GM18861 (cell line): ENCODE results near the gene PTPN4.

ENCODE experiments used
- ATAC-seq: cut with Tn5 transposase; IDR thresholded peaks from one replicate; pipeline ENCODE4 v1.9.1; 2021; ENCODE audit not compliant: unreplicated experiment

PTPN4 gene, protein sequence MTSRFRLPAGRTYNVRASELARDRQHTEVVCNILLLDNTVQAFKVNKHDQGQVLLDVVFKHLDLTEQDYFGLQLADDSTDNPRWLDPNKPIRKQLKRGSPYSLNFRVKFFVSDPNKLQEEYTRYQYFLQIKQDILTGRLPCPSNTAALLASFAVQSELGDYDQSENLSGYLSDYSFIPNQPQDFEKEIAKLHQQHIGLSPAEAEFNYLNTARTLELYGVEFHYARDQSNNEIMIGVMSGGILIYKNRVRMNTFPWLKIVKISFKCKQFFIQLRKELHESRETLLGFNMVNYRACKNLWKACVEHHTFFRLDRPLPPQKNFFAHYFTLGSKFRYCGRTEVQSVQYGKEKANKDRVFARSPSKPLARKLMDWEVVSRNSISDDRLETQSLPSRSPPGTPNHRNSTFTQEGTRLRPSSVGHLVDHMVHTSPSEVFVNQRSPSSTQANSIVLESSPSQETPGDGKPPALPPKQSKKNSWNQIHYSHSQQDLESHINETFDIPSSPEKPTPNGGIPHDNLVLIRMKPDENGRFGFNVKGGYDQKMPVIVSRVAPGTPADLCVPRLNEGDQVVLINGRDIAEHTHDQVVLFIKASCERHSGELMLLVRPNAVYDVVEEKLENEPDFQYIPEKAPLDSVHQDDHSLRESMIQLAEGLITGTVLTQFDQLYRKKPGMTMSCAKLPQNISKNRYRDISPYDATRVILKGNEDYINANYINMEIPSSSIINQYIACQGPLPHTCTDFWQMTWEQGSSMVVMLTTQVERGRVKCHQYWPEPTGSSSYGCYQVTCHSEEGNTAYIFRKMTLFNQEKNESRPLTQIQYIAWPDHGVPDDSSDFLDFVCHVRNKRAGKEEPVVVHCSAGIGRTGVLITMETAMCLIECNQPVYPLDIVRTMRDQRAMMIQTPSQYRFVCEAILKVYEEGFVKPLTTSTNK

DNA sequence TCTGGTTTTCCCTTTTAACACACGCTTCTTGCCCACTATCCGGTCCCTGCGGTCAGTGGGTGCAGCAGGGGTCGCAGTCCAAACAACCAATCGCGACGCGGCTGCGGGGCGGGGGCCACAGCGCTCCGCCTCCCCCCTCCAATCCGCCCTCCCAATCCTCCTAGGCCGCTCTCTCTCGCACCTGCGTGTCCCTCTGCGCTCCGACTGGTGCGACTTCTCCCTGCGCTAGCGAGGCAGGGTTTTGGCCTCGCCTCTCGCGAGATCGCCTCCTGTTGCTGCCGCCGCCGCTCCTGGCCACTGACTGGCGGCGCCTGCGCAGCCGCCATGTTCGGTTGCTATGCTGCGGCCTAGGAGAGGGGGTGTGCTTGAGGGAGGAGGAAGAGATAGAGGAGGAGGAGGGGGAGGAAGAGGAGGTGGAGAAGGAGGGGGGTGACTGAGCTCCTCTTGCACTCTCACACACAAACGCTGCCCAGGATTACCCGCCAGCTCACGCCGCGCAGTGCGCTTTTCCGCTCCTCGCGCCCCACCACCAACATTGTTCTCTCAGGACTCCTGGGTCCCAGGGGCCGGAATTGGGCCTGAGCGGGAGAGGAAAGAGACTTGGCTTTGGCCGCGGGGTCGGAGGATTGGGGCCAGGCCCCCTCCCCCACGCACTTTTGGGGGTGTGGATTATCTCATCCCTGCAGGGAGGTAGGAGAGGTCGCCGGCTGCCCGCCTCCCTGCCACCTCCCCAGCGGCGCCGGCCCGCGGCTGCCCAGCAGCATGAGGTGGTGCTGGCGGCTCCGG lies at the start of gene PTPN4:
PTPN4 (plus strand) TSS at position 472 of the 786 bp plus-strand sequence. CDS start 49,932 bp downstream, outside the sequence.
- peak; percentile 94 for ATAC-seq

DNA sequence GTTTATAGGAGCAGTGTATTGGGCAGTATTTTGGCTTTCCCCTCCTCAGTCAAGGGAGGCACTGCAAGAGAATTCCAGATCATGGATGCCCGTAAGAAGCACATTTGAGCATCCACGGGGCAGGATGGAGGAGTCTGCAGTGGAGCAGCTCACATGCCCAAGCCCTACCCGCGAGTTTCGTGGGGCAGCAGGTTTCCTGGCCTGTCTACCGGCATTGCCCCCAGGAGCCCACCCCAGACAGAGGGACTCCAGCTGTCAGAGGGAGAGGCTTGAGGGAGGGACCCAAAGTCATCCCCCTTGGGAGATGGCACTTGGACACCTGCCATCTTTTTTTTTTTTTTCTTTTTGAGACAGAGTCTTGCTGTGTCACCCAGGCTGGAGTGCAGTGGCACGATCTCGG lies 49.4 kb upstream of the PTPN4 start:
- no peak for ATAC-seq

DNA sequence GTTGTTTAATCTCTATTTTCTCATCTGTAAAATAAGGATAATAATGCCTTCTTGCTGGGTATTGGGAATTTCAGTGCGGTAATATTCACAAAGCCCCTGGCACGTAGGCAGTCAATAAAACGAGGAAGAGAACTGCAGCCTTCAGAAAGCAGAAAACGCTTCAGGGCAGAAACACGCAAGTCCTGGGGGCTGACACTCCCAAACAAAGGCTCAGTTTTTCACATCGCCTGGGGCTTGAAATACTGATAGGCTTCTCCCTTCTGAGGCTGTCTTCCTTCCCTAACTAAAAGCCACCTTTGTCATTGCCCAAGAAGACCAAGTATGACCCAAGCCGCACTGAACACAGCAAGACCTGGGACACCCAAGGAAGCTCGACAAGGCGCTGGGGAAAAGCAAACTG lies 48.4 kb upstream of the PTPN4 start:
- no peak for ATAC-seq

DNA sequence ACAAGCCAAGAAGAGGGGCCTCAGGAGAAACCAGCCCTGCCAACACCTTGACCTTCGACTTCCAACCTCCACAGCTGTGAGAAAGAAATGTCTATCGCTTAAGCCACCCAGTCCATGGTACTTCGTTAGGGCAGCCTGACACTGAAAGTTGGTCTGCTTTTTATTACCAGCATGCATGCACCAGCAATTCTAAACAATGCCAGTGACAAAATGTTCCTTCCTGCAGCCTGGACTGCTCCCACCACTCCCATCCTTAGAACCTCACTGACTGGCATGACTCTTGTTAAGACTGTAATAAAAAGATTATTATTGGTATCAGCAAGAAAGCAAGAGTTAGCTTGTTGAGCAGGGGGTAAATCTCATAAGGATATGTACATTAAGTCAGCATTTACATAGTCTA lies 47.2 kb upstream of the PTPN4 start:
- ATAC-seq, result no peak

DNA sequence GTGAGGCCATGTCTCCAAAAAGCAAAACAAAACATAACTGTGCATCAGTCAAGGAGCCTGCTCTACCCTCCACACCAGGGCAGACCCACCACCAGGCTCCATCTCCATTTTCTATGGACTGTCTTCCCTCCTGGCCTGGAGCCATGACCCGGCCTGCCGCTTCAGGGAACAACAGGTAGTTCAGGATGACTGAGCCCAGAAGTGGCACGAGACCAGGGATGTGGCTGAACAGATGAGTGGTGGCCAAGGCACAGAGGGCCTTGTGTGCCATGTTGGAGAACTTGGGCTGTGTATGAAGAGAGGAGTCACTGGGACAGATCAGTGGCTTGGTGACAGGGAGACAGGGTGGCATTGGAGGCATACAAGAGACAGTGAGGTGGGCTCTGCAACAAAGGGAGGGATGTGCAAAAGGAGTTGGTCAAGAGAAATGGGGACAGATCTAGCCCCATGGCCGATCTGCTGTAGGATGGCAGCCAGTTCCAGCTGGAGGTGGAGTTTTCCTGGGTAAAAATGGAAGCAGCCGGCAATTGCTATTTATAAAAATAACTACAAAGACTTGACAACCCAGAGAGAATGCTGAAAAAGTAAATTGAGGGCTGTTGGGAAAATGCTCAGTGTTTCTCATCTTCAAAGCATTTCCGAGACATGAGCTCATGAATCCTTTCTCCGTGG lies 45.8 kb upstream of the PTPN4 start:
- ATAC-seq, result no peak

DNA sequence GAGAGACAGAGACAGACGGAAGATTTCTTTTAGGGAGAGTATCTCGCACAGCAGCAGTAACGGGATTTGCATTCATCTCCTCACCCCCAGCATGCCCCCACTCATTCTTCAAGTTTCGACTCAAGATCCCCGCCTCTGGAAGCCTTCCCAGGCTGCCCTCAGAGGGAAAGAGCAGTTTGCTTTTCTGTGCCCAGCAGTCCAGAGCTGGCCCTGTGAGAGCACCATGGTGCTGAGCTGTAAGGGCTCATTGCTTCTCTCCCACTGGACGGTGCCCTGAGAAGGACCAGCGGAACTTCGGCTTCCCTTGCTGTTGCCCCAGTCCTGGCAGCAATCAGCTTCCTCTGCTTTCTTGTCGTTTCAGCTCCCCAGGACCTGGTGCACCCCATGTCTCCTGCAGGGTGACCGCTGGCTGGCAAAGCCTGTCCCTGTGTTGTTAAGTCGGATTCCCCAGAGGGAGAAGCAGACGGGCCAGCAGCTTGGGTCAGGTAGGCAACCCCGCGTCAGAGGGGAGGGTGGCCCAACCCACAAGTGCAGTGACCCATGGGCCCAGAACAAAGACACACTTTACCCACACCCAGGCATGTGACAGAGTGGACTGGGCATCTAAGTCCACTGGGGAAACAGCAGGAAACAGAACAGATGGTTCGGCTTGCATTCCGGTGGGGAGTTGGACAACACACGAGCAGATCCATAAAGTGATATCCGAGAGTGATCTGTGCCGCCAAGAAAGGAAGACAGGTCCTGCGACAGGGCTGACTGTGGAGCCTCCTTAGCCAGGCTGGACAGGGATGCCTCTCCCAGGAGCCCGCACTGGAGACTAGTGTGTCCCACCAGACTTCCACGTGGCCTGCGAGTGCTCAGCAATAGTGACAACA lies 44.1 kb upstream of the PTPN4 start:
- no peak for ATAC-seq

DNA sequence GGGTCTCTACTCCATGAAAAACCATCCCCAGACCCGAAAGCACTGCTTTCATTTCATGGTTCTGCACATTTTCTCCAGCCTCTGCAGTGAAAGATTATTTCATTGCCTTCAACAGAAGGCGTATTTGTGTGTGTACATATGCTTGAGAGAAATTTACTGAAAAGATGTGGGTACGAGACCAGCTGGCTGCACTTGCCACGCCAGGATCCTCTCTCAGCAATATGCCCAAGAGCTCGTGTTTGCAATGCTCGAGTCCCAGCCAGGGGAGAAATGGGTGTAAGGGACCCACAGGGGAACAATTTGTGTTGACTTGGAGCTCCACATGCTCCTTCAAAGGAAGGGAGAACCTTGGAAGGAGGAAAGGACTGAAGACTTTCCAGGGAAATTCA lies 43.4 kb upstream of the PTPN4 start:
- no peak for ATAC-seq

DNA sequence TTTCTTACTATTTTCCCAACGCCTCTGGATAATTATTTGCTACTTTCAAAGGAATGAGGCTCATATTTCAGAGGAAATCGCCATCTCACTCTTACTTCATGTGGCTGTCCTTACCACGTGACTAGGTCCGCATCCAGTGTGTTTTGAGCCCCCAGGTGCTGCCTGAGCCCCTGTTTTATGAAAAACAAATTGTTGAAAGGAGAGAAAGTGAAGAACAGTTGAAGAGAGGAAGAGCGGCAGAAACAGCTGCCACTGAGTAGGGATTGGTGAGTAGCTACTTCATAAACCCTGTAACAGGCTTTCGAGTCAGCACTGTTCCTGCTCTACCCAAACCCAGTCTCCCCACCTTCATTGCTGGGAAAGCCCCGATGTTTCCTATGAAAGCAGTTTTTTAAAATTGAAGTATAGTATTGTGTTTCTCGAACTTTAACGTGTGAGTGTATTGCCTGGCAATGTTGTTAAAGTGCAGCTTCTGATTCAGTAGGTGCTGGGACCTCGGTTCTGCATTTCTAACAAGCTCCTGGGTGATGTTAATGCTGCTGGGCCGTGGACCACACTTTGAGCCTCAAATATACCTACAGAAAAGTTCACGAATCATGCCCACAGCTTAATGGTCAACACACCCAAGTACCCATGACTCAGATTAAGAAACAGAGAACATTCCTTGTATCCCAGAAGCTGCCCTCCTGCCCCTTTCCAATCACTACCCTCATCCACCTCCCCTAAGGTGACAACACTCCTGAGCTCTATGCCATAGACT lies 41.0 kb upstream of the PTPN4 start:
- no peak for ATAC-seq

DNA sequence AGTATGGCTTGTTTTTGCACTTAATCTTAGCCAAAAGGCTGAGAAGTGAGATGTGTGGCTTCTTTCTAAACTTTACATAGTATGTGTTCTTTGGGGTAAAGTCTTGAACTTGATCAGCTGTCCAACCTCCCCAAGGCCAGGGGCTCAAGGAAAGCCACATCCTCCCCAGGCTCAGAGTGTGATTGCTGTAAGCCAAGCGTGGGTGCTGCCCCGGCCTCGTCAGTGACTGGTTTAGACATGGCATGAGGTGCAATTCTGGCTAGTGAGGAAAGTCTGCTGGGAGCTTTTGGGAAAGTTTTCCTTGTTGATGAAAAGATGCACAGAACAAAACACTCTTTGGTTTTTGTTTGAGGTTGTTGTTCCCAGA lies 40.5 kb upstream of the PTPN4 start:
- no peak for ATAC-seq

DNA sequence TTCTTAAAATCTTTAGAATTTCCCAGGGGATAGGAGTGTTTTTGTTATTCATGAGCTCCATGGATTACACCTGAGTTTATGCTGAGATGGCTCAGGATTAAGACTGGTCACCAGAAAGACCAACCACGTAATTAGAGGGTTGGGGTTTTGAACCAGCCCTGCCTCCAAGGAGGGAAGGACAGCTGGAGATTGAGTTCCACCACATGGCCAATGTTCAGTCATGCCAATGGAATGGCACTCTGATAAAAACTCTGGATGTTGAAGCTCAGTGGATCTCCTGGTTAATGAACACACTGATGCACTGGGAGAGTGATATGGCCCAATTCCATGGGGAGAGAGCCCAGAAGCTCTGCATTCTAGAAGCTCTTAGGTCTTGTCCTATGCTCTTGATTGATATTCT lies 38.7 kb upstream of the PTPN4 start:
- ATAC-seq, result no peak

DNA sequence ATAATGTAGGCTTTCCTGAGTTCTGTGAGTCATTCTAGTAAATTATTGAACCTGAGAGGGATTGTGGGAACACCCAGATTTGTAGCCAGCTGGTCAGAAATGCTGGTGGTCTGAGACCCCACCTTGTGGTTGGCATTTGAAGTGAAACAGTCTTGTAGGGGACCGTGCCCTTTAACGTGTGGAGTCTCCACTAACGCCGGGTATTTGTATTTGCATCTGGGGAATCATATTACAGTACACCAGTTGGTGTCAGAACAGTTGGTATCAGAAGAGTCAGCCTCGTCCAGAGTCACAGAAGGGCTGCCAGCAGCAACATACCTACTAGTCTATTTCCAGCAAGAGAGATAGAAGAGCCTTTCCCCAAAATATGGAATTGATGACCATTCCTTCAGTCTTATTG lies 38.3 kb upstream of the PTPN4 start:
- no peak for ATAC-seq

DNA sequence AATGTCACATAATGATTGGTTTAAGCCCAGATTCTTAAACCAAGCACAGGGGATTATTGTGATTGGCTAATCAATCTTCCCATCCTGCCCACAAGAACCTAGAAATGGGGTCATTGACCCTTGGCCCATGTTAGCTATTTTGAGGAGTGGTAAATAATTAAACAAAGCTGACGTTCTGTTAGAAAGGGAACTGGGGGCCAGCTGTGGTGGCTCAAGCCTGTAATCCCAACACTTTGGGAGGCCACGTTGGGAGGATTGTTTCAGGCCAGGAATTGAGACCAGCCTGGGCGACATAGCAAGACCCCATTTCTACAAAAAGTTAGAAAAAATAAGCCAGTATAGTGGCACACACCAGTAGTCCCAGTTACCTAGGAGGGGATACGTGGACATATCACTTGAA lies 37.8 kb upstream of the PTPN4 start:
- ATAC-seq, result no peak

DNA sequence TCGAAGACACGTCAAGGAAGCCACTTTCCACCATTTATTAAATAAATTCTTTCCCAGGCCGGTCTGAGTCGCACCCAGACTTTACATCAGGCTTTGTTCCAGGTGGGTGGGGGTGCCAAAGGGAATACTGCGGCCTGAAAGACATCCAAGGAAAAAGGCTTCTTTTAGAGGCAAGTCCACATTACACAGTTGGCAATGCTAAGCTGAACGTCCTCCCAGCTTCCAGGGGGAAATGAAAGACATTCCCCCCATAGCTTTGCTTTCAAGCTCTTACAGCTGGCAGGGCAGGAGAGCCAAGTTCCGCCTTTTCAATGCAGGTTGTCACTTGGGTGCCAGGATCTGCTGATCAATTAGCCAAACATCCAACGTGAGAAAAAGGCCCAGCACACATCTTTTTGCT lies 36.5 kb upstream of the PTPN4 start:
- ATAC-seq, result no peak

DNA sequence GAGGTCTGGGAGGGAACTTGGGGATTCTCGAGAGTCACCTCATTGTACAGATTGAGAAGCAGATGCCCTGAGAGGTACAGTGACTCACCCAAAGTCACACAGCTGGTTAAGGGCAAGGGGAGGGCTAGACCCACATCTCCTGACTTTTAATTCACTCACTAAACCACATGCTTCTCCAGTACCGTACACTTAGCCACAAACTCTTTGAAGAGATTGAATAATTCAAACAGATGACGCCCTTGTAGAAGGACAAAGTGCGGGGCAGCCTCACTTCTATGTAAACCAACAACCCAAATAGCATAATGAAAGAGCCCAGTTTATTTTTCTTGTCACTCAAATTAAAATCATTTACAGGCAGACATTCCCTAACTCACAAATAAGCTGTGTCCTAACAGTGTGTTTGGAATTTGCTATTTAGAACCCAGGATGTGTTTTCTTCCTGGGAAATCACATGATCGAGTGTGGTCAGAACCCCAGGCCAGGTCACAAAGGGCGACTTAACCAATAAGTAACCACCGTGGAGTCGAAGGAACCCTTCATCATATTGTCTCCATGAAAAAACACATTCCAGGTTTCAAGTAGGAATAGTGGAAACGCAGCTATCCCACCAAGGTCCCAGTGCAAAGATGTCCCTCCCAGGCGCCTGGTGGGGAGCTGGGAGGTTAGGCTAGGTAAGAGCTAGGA lies 35.8 kb upstream of the PTPN4 start:
- no peak for ATAC-seq

DNA sequence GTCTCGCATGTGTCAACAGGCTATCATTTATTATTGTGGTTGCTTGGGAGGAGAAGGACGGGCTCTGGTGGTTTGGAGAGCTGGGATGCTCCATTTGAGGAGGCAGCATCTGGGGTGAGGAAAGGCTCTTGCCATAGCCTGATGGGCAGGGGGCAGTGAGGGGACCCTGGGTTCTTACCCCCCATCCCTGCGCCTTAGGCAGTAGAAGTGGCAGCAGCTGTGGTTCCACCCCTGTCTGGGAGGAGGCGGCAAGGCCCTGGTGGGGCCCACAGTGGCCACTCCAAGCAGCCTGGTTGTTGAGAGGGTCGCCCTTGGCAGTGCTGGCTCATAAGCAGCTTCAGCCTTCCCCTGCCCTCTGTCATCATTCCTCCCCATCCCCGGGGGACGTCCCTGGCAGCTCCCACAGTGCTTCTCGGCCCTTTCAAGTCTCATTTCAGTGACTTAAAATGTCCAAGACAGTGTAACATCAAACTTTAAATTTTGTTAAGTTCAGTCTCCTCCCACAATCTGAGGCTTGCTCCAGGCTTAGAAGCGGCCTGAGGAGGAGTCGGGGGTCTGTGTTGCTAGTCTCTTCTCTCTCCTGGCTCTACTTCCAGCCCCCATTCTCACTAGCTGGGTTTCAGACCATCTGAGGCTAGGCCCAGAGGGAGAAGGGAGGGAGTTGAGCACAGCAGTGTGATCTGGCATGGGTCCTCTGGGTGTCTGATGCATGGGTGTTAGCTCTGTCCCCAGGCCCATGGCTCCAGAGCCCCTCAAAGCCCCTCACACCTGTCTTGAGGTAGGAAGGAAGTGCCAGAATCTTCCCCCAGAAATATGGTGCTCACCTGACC lies 34.9 kb upstream of the PTPN4 start:
- ATAC-seq, result no peak

DNA sequence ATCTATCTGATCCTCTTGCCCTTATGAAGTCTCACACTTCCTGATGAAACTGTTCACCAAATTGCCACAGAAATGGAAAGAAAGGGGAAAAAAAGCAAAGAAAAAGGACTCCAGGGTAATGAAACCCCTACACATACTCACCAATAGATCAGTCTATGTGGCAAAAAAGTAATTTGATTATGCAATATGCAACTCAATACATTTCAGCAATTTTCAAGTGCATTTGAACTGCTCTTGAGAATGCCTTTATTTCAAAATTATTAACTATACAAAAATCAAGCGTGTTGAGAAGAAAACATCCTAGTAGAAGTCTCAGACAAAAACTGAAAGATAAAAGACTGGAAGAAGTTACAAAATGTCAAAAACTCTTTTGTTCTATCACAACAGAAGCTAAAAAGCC lies 32.2 kb upstream of the PTPN4 start:
- ATAC-seq, result no peak

DNA sequence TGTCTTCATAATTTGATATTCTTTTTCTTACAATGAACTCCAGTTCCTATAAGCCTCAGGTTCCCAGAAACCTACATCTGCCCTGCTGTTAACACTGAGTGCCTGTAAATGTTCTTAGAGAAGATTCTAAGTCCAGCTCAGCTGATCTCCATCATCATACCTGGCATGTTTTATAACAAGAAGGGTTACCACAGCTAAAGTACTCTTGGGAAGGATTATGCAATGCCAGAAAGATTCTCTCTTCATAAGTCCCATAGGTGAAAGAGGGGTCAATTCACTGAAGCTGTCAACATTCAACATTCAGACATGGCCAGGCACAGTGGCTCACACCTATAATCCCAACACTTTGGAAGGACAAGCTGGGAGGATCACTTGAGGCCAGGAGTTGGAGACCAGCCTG lies 31.3 kb upstream of the PTPN4 start:
- no peak for ATAC-seq

DNA sequence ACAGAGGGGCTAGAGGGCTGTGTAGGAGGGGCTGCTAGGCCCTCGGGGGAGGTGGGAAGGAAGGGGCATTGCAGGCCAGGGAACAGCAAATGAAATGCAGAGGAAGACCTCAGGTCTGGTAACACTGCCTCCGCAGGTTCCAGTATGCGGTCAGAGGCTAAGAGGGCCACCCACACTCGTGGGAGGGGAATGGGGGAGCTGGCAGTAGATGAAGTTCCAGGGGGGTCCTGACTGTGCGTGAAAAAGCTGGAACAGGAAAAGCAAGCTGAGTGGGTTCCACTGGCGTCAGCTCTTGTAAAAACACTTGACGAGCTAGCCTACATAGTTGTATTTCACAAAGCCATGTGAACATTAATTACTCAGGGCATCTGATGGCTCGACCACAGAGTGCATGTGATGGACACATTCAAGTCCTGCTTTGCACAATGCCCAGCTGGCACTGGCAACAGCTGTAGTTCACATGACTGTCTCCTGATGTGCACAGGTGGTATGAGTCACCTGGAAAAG lies 29.0 kb upstream of the PTPN4 start:
- no peak for ATAC-seq
